HG03066 (cell line): ENCODE results near the gene ZBED4.
A peak's percentile ranks its signal among the peaks of the same experiment; 100 is the strongest.

Experiments
- ATAC-seq: cut with Tn5 transposase; IDR thresholded peaks from one replicate; pipeline ENCODE4 v1.9.1; 2021; ENCODE audit warnings: low read depth; ENCODE audit not compliant: unreplicated experiment

Gene ZBED4

GRCh38 chr22:49934160-49934890 lies 80.7 kb downstream of the ZBED4 start:
- ATAC-seq, result no peak

- ATAC-seq, result no peak
Observed at GRCh38 chr22:49934891-49935557, 81.4 kb downstream of the ZBED4 start.

GRCh38 chr22:49935561-49935960 lies 81.9 kb downstream of the ZBED4 start:
- no peak for ATAC-seq

- peak; percentile 66 for ATAC-seq
Observed at GRCh38 chr22:49936018-49936972, 82.7 kb downstream of the ZBED4 start.

GRCh38 chr22:49936973-49937757 lies 83.5 kb downstream of the ZBED4 start:
- ATAC-seq, result no peak

- ATAC-seq, result no peak
Observed at GRCh38 chr22:49937758-49938564, 84.3 kb downstream of the ZBED4 start.

- ATAC-seq, result no peak
Observed at GRCh38 chr22:49938565-49939136, 85.0 kb downstream of the ZBED4 start.
